Mesenchymal stem cell (in vitro differentiated cells and primary cell): ENCODE data around the gene GPN1.
"Not testable (repeated sequence)": the region's sequence is repeated elsewhere in the genome, so short reads cannot be mapped to it uniquely, and the experiment has no call there.

Source experiments
- DNase-seq: peaks from one replicate; pipeline ENCODE4 v3.0.0-alpha.2; 2013
- H2AFZ ChIP-seq: one replicate; pipeline ENCODE4 v1.6.1; 2013; ENCODE audit warnings: low read depth, mild to moderate bottlenecking, control low read depth, inconsistent platforms, low read length, moderate library complexity
- H2AK5ac ChIP-seq: 2 replicates; pipeline ENCODE4 v1.6.1; 2013; ENCODE audit warnings: low read length, moderate library complexity, mild to moderate bottlenecking, inconsistent platforms; ENCODE audit not compliant: severe bottlenecking
- H2BK120ac ChIP-seq: one replicate; pipeline ENCODE4 v1.6.1; 2013; ENCODE audit warnings: low read depth, mild to moderate bottlenecking, inconsistent platforms, low read length, moderate library complexity
- H2BK12ac ChIP-seq, 2 experiments: one replicate each; pipeline ENCODE4 v1.6.1; 2013; ENCODE audit warnings: inconsistent platforms in 2 of 2, low read length in 2 of 2, mild to moderate bottlenecking in 2 of 2, moderate library complexity in 2 of 2, control low read depth in 1 of 2
- H2BK15ac ChIP-seq: one replicate; pipeline ENCODE4 v1.6.1; 2013; ENCODE audit warnings: mild to moderate bottlenecking, low read depth, inconsistent platforms; ENCODE audit not compliant: poor library complexity, severe bottlenecking
- H2BK5ac ChIP-seq: 2 replicates; pipeline ENCODE4 v1.6.1; 2013; ENCODE audit warnings: low read depth, mild to moderate bottlenecking, low read length, control low read depth, inconsistent platforms; ENCODE audit not compliant: poor library complexity, severe bottlenecking
- H3K14ac ChIP-seq, 2 experiments: one replicate each; pipeline ENCODE4 v1.6.1; 2013; ENCODE audit warnings: inconsistent platforms in 2 of 2, low read length in 2 of 2, control low read depth in 1 of 2, mild to moderate bottlenecking in 1 of 2, moderate library complexity in 1 of 2
- H3K18ac ChIP-seq, 2 experiments: one replicate each; pipeline ENCODE4 v1.6.1; 2013; ENCODE audit warnings: inconsistent platforms in 2 of 2, low read length in 2 of 2, control low read depth in 1 of 2, low read depth in 1 of 2, mild to moderate bottlenecking in 1 of 2
- H3K23ac ChIP-seq, 2 experiments: one replicate each; pipeline ENCODE4 v1.6.1; 2013; ENCODE audit warnings: inconsistent platforms in 2 of 2, low read length in 2 of 2, mild to moderate bottlenecking in 2 of 2, moderate library complexity in 2 of 2, control low read depth in 1 of 2
- H3K27ac ChIP-seq: 2 replicates; pipeline ENCODE4 v1.5.1; 2013; ENCODE audit warnings: mild to moderate bottlenecking, moderate library complexity, low read length, control low read depth, inconsistent platforms; ENCODE audit not compliant: poor library complexity, severe bottlenecking
- H3K27me3 ChIP-seq, 2 experiments: 2 replicates each; pipeline versions ENCODE4 v1.6.1 to v1.7.0; 2013; ENCODE audit warnings: low read length in 2 of 2, mild to moderate bottlenecking in 2 of 2, moderate library complexity in 2 of 2, control low read depth in 1 of 2, inconsistent platforms in 1 of 2; ENCODE audit not compliant: control insufficient read depth in 1 of 2, insufficient read depth in 1 of 2
- H3K36me3 ChIP-seq, 2 experiments: 2 replicates each; pipeline versions ENCODE4 v1.6.1 to v1.7.0; 2013; ENCODE audit warnings: low read length in 2 of 2, control low read depth in 1 of 2, inconsistent platforms in 1 of 2, low read depth in 1 of 2, mild to moderate bottlenecking in 1 of 2; ENCODE audit not compliant: insufficient read depth in 2 of 2, control insufficient read depth in 1 of 2
- H3K4ac ChIP-seq, 2 experiments: one replicate each; pipeline ENCODE4 v1.6.1; 2013; ENCODE audit warnings: inconsistent platforms in 2 of 2, low read length in 2 of 2, mild to moderate bottlenecking in 2 of 2, moderate library complexity in 2 of 2, control low read depth in 1 of 2, low read depth in 1 of 2
- H3K4me1 ChIP-seq: 2 replicates; pipeline ENCODE4 v1.6.1; 2013; ENCODE audit warnings: low read depth, low read length, control low read depth; ENCODE audit not compliant: control insufficient read depth, insufficient read depth
- H3K4me2 ChIP-seq: 2 replicates; pipeline ENCODE4 v1.6.1; 2013; ENCODE audit warnings: low read length, mild to moderate bottlenecking, inconsistent platforms; ENCODE audit not compliant: poor library complexity, severe bottlenecking
- H3K4me3 ChIP-seq, 2 experiments: 2 replicates each; pipeline versions ENCODE4 v1.5.1 to v1.7.0; 2013; ENCODE audit warnings: low read length in 2 of 2, mild to moderate bottlenecking in 2 of 2, control low read depth in 1 of 2, low read depth in 1 of 2; ENCODE audit not compliant: insufficient read depth in 1 of 2
- H3K79me1 ChIP-seq: replicated peaks from 2 replicates; pipeline ENCODE4 v1.6.1; 2013; ENCODE audit warnings: mild to moderate bottlenecking, control low read depth, low read length, inconsistent platforms; ENCODE audit not compliant: poor library complexity, severe bottlenecking
- H3K9ac ChIP-seq: 2 replicates; pipeline ENCODE4 v1.7.0; 2013; ENCODE audit warnings: mild to moderate bottlenecking, low read length, moderate library complexity
- H3K9me3 ChIP-seq: 2 replicates; pipeline ENCODE4 v1.7.0; 2013; ENCODE audit warnings: mild to moderate bottlenecking, low read length; ENCODE audit not compliant: control insufficient read depth
- H4K8ac ChIP-seq: one replicate; pipeline ENCODE4 v1.6.1; 2013; ENCODE audit warnings: inconsistent platforms, mild to moderate bottlenecking, low read length, moderate library complexity
- H4K91ac ChIP-seq: one replicate; pipeline ENCODE4 v1.6.1; 2013; ENCODE audit warnings: mild to moderate bottlenecking, low read length, inconsistent platforms
- WGBS: methylation state at CpG from one replicate; pipeline ENCODE4 v1.1.7; 2013; ENCODE audit warnings: mixed read lengths; 5-methylcytosine and 5-hydroxymethylcytosine counted together

GPN1 gene

GRCh38 chr2:27588308-27588707 lies 40.5 kb upstream of the GPN1 start:
- no peak overlapping the region for H3K4ac ChIP-seq
- no peak for DNase-seq
- no peaks in the 10 kb centered on the region for H3K27me3 ChIP-seq
- no peak overlapping the region for H3K4me3 ChIP-seq
- H3K18ac ChIP-seq, result no peak overlapping the region
- H4K91ac ChIP-seq, result no peak overlapping the region
- H3K9me3 ChIP-seq, result peaks cover 24% of the 10 kb centered on the region
- no CpG with 5 or more reads among the region's 2 CpGs for WGBS
- H3K36me3 ChIP-seq, result peaks cover 0 to 5% of the 10 kb centered on the region in 2 experiments
- H3K4me1 ChIP-seq, result no peaks in the 10 kb centered on the region
- H2AK5ac ChIP-seq, result no peak overlapping the region
- no peak overlapping the region for H3K23ac ChIP-seq
- H3K4me2 ChIP-seq, result no peak overlapping the region
- H3K9ac ChIP-seq, result no peak overlapping the region
- H3K14ac ChIP-seq, result no peak overlapping the region
- no peak overlapping the region for H2BK120ac ChIP-seq
- H3K79me1 ChIP-seq, result peaks cover 1% of the 10 kb centered on the region
- no peak overlapping the region for H2BK15ac ChIP-seq
- no peak overlapping the region for H2BK12ac ChIP-seq
- no peak overlapping the region for H4K8ac ChIP-seq
- H3K27ac ChIP-seq, result no peak overlapping the region
- H2AFZ ChIP-seq, result no peak overlapping the region
- H2BK5ac ChIP-seq, result no peak overlapping the region

- Histone ChIP-seq H4K91ac (no peak overlapping the region), H2BK15ac (no peak overlapping the region), H3K4me3 (no peak overlapping the region), H3K14ac (no peak overlapping the region), H3K9ac (no peak overlapping the region), H3K4ac (no peak overlapping the region), H3K27ac (no peak overlapping the region), H3K36me3 (peaks cover 0 to 21% of the 10 kb centered on the region in 2 experiments), H4K8ac (no peak overlapping the region), H3K18ac (no peak overlapping the region), H2AFZ (no peak overlapping the region), H3K79me1 (no peaks in the 10 kb centered on the region), H3K4me2 (no peak overlapping the region), H2BK12ac (no peak overlapping the region), H3K4me1 (no peaks in the 10 kb centered on the region), H2BK120ac (no peak overlapping the region), H2BK5ac (no peak overlapping the region), H3K27me3 (no peaks in the 10 kb centered on the region), H2AK5ac (no peak overlapping the region), H3K9me3 (peaks cover 24% of the 10 kb centered on the region), H3K23ac (no peak overlapping the region)
- WGBS, result 82% methylated on average over 2 of the region's 3 CpGs
- DNase-seq, result no peak
Observed at GRCh38 chr2:27591745-27592144, 37.1 kb upstream of the GPN1 start.

- peaks cover 2% of the 10 kb centered on the region for H3K79me1 ChIP-seq
- H2BK15ac ChIP-seq, result no peak overlapping the region
- H2AFZ ChIP-seq, result no peak overlapping the region
- H4K91ac ChIP-seq, result no peak overlapping the region
- H3K9ac ChIP-seq, result no peak overlapping the region
- no peak overlapping the region for H3K23ac ChIP-seq
- H3K4ac ChIP-seq, result no peak overlapping the region
- WGBS, result 96% methylated on average over 2 of the region's 2 CpGs
- peaks cover 0 to 21% of the 10 kb centered on the region in 2 experiments for H3K36me3 ChIP-seq
- no peak overlapping the region for H4K8ac ChIP-seq
- no peak overlapping the region for H2BK12ac ChIP-seq
- H3K9me3 ChIP-seq, result peaks cover 24% of the 10 kb centered on the region
- no peak overlapping the region for H3K27ac ChIP-seq
- no peak for DNase-seq
- H3K4me3 ChIP-seq, result no peak overlapping the region
- no peak overlapping the region for H2AK5ac ChIP-seq
- H3K18ac ChIP-seq, result no peak overlapping the region
- H3K4me1 ChIP-seq, result no peaks in the 10 kb centered on the region
- no peaks in the 10 kb centered on the region for H3K27me3 ChIP-seq
- no peak overlapping the region for H3K14ac ChIP-seq
- H2BK120ac ChIP-seq, result no peak overlapping the region
- H3K4me2 ChIP-seq, result no peak overlapping the region
- H2BK5ac ChIP-seq, result no peak overlapping the region
Observed at GRCh38 chr2:27593240-27593639, 35.6 kb upstream of the GPN1 start.

GRCh38 chr2:27594020-27594703 lies 34.7 kb upstream of the GPN1 start:
- not testable (repeated sequence) for H2BK12ac ChIP-seq, H4K91ac ChIP-seq, H2BK5ac ChIP-seq, H3K4me3 ChIP-seq, H2AK5ac ChIP-seq, H3K18ac ChIP-seq, H3K4me2 ChIP-seq, H2BK15ac ChIP-seq, H2AFZ ChIP-seq, DNase-seq, H2BK120ac ChIP-seq, H3K27me3 ChIP-seq, H3K79me1 ChIP-seq, H3K23ac ChIP-seq, H3K9ac ChIP-seq, H3K27ac ChIP-seq, H3K14ac ChIP-seq, H3K4ac ChIP-seq, H4K8ac ChIP-seq, H3K4me1 ChIP-seq
- H3K36me3 ChIP-seq, result peaks cover under 1 to 21% of the 10 kb centered on the region in 2 experiments
- H3K9me3 ChIP-seq, result peaks cover 18% of the 10 kb centered on the region
- 98% methylated on average over 43 of the region's 45 CpGs for WGBS
